HPDE6-E6E7 (cell line): ENCODE measurements around the gene LGALS3BP.
"Not testable (repeated sequence)": the region's sequence is repeated elsewhere in the genome, so short reads cannot be mapped to it uniquely, and the experiment has no call there.

Experiments
- DNase-seq: peaks from one replicate; pipeline ENCODE4 v3.0.0; 2011; ENCODE audit warnings: missing footprints; ENCODE audit errors: extremely low spot score

The LGALS3BP gene

GRCh38 chr17:78963378-78963777 lies 16.3 kb downstream of the LGALS3BP start:
- no peak for DNase-seq

- not testable (repeated sequence) for DNase-seq
Observed at GRCh38 chr17:78962984-78963348, 16.8 kb downstream of the LGALS3BP start.

GRCh38 chr17:78962345-78962983 lies 17.3 kb downstream of the LGALS3BP start:
- DNase-seq: no peak

- DNase-seq: no peak
Observed at GRCh38 chr17:78961571-78961970, 18.2 kb downstream of the LGALS3BP start.

- no peak for DNase-seq
Observed at GRCh38 chr17:78960928-78961327, 18.8 kb downstream of the LGALS3BP start.

- DNase-seq: no peak
Observed at GRCh38 chr17:78959803-78960202, 19.9 kb downstream of the LGALS3BP start.

GRCh38 chr17:78958641-78959127 lies 21.0 kb downstream of the LGALS3BP start:
- DNase-seq: peak; percentile 54

- no peak for DNase-seq
Observed at GRCh38 chr17:78957128-78957527, 22.6 kb downstream of the LGALS3BP start.

- DNase-seq: no peak
Observed at GRCh38 chr17:78956254-78956653, 23.5 kb downstream of the LGALS3BP start.

GRCh38 chr17:78954684-78955083 lies 25.0 kb downstream of the LGALS3BP start:
- DNase-seq: no peak

GRCh38 chr17:78953356-78954350 lies 26.1 kb downstream of the LGALS3BP start:
- no peak for DNase-seq

- DNase-seq: no peak
Observed at GRCh38 chr17:78952706-78953105, 27.0 kb downstream of the LGALS3BP start.

GRCh38 chr17:78951967-78952551 lies 27.7 kb downstream of the LGALS3BP start:
- DNase-seq: no peak

GRCh38 chr17:78950870-78951269 lies 28.9 kb downstream of the LGALS3BP start:
- no peak for DNase-seq

GRCh38 chr17:78947235-78948149 lies 32.2 kb downstream of the LGALS3BP start:
- DNase-seq: no peak

- DNase-seq: no peak
Observed at GRCh38 chr17:78946631-78947030, 33.1 kb downstream of the LGALS3BP start.

- DNase-seq: no peak
Observed at GRCh38 chr17:78946131-78946530, 33.6 kb downstream of the LGALS3BP start.

- not testable (repeated sequence) for DNase-seq
Observed at GRCh38 chr17:78945455-78945854, 34.3 kb downstream of the LGALS3BP start.

GRCh38 chr17:78944956-78945355 lies 34.8 kb downstream of the LGALS3BP start:
- no peak for DNase-seq

GRCh38 chr17:78944026-78944425 lies 35.7 kb downstream of the LGALS3BP start:
- DNase-seq: no peak

- DNase-seq: no peak
Observed at GRCh38 chr17:78940708-78941107, 39.0 kb downstream of the LGALS3BP start.
